ENCODE results near the gene GPC3. TPM values are rescaled to one million over a fixed set of nuclear protein-coding genes. Genes with fewer than 3 reads are reported as not detected.

GPC3 gene
- polyA plus RNA-seq, 1 donor, result 75.8 TPM

GRCh38 chrX:133645256-133645655 is 340.1 kb downstream of the GPC3 start:
- DNase-seq, result no peak
- no peak overlapping the region for H3K4me3 ChIP-seq (ENCODE audit: low read length)
- no peaks in the 10 kb centered on the region for H3K36me3 ChIP-seq (ENCODE audit: control insufficient read depth, insufficient read depth, low read length)
- H3K27ac ChIP-seq (ENCODE audit: low read length), result no peak overlapping the region
- H3K9me3 ChIP-seq (ENCODE audit: control insufficient read depth, low read depth, low read length), result no peaks in the 10 kb centered on the region
- no CpG with 5 or more reads among the region's 6 CpGs for WGBS (ENCODE audit: insufficient coverage, low lambda C conversion rate)
- no peaks in the 10 kb centered on the region for H3K27me3 ChIP-seq (ENCODE audit: control insufficient read depth, insufficient read depth, low read length)
- H3K4me1 ChIP-seq (ENCODE audit: control insufficient read depth, insufficient read depth, low read length), result no peaks in the 10 kb centered on the region

DNA sequence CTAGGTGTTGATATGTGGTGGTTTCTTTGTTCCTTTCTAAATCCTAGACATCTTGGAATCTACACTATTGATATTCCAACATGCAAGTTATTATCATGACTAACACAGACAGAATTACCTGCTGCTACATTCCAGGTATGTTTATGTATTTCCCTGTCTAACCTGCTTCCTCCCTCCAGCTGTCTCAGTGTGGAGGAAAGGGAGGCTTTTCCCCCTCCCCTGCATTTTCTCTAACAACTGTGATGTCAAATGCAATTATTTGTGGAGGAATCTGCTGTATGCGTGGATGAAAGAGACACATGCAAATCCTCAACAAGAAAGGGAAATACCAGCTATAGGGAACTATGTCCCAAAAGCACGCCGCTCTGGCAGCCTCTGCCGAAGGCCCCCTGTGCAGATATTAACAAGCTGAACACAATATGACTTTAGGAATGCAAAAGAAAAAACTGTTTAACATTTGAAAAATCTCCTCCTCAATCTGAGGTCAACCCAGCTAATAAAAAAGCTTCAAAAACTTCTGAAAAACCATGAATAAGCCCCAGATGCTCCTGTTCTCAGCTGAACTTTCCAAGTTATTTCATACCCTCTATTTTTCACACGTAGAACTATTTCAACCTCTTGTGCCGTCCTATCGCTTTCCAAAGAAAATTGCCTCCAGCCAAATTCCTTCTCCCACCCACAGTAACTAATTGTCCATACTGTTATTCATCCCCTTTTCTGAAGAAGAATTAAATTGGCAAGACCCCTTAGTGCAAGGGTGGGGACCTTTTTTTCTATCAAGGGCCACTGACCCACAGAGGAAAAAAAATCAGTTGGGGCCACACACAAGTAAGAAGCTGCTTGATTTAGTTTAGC is 345.0 kb downstream of the GPC3 start:
- no peak overlapping the region for H3K4me3 ChIP-seq (ENCODE audit: low read length)
- H3K27ac ChIP-seq (ENCODE audit: low read length), result no peak overlapping the region
- WGBS (ENCODE audit: insufficient coverage, low lambda C conversion rate), result no CpG with 5 or more reads among the region's 7 CpGs
- no peaks in the 10 kb centered on the region for H3K9me3 ChIP-seq (ENCODE audit: control insufficient read depth, low read depth, low read length)
- H3K27me3 ChIP-seq (ENCODE audit: control insufficient read depth, insufficient read depth, low read length), result no peaks in the 10 kb centered on the region
- no peaks in the 10 kb centered on the region for H3K36me3 ChIP-seq (ENCODE audit: control insufficient read depth, insufficient read depth, low read length)
- no peak for DNase-seq
- H3K4me1 ChIP-seq (ENCODE audit: control insufficient read depth, insufficient read depth, low read length), result no peaks in the 10 kb centered on the region

DNA sequence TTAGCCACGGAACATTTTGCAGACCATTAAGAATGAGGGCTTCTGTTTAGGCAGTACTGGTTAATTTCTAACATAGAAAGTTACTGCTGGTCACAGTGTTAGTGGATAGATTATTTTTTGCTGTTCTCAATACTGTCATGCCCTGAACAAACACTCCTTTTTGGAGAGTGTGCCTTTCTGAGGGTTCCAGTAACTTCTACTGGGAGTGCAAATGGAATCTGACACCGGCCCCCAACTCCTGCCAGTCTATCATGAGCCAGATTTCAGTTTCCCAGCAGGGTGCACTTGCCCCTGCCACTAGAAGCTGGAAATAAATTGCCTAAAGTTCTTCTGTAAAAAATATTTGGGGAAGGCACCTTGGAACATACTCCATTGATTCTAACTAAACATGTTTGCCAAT is 345.7 kb downstream of the GPC3 start:
- Histone ChIP-seq H3K27ac (ENCODE audit: low read length) (no peak overlapping the region), H3K36me3 (ENCODE audit: control insufficient read depth, insufficient read depth, low read length) (no peaks in the 10 kb centered on the region)
- DNase-seq, result no peak

GRCh38 chrX:133638285-133638684 is 347.1 kb downstream of the GPC3 start:
- Histone ChIP-seq H3K27me3 (ENCODE audit: control insufficient read depth, insufficient read depth, low read length) (no peaks in the 10 kb centered on the region), H3K4me1 (ENCODE audit: control insufficient read depth, insufficient read depth, low read length) (no peaks in the 10 kb centered on the region), H3K4me3 (ENCODE audit: low read length) (no peak overlapping the region), H3K9me3 (ENCODE audit: control insufficient read depth, low read depth, low read length) (no peaks in the 10 kb centered on the region), H3K36me3 (ENCODE audit: control insufficient read depth, insufficient read depth, low read length) (no peaks in the 10 kb centered on the region), H3K27ac (ENCODE audit: low read length) (no peak overlapping the region)
- no peak for DNase-seq
- WGBS (ENCODE audit: insufficient coverage, low lambda C conversion rate), result no CpG with 5 or more reads among the region's 4 CpGs

More for the DNA sequence above, 345.7 kb downstream of the GPC3 start:
- no peaks in the 10 kb centered on the region for H3K4me1 ChIP-seq (ENCODE audit: control insufficient read depth, insufficient read depth, low read length)
- H3K9me3 ChIP-seq (ENCODE audit: control insufficient read depth, low read depth, low read length), result no peaks in the 10 kb centered on the region
- H3K4me3 ChIP-seq (ENCODE audit: low read length), result no peak overlapping the region
- no CpG with 5 or more reads among the region's 2 CpGs for WGBS (ENCODE audit: insufficient coverage, low lambda C conversion rate)
- no peaks in the 10 kb centered on the region for H3K27me3 ChIP-seq (ENCODE audit: control insufficient read depth, insufficient read depth, low read length)

GRCh38 chrX:133637765-133638164 is 347.6 kb downstream of the GPC3 start:
- WGBS (ENCODE audit: insufficient coverage, low lambda C conversion rate), result no CpG with 5 or more reads among the region's 5 CpGs
- Histone ChIP-seq H3K27me3 (ENCODE audit: control insufficient read depth, insufficient read depth, low read length) (no peaks in the 10 kb centered on the region), H3K36me3 (ENCODE audit: control insufficient read depth, insufficient read depth, low read length) (no peaks in the 10 kb centered on the region), H3K4me1 (ENCODE audit: control insufficient read depth, insufficient read depth, low read length) (no peaks in the 10 kb centered on the region), H3K27ac (ENCODE audit: low read length) (no peak overlapping the region), H3K9me3 (ENCODE audit: control insufficient read depth, low read depth, low read length) (no peaks in the 10 kb centered on the region), H3K4me3 (ENCODE audit: low read length) (no peak overlapping the region)
- DNase-seq, result no peak

- Histone ChIP-seq H3K27me3 (ENCODE audit: control insufficient read depth, insufficient read depth, low read length) (no peaks in the 10 kb centered on the region), H3K9me3 (ENCODE audit: control insufficient read depth, low read depth, low read length) (no peaks in the 10 kb centered on the region), H3K36me3 (ENCODE audit: control insufficient read depth, insufficient read depth, low read length) (no peaks in the 10 kb centered on the region), H3K4me3 (ENCODE audit: low read length) (no peak overlapping the region), H3K27ac (ENCODE audit: low read length) (no peak overlapping the region), H3K4me1 (ENCODE audit: control insufficient read depth, insufficient read depth, low read length) (no peaks in the 10 kb centered on the region)
- WGBS (ENCODE audit: insufficient coverage, low lambda C conversion rate), result no CpG with 5 or more reads among the region's 6 CpGs
- no peak for DNase-seq
Observed at GRCh38 chrX:133636009-133636408, 349.4 kb downstream of the GPC3 start.

GRCh38 chrX:133634416-133634815 is 351.0 kb downstream of the GPC3 start:
- no peaks in the 10 kb centered on the region for H3K9me3 ChIP-seq (ENCODE audit: control insufficient read depth, low read depth, low read length)
- no peak overlapping the region for H3K27ac ChIP-seq (ENCODE audit: low read length)
- no peak for DNase-seq
- H3K4me1 ChIP-seq (ENCODE audit: control insufficient read depth, insufficient read depth, low read length), result no peaks in the 10 kb centered on the region
- no peak overlapping the region for H3K4me3 ChIP-seq (ENCODE audit: low read length)
- no peaks in the 10 kb centered on the region for H3K27me3 ChIP-seq (ENCODE audit: control insufficient read depth, insufficient read depth, low read length)
- no CpG with 5 or more reads among the region's 1 CpG for WGBS (ENCODE audit: insufficient coverage, low lambda C conversion rate)
- H3K36me3 ChIP-seq (ENCODE audit: control insufficient read depth, insufficient read depth, low read length), result no peaks in the 10 kb centered on the region

DNA sequence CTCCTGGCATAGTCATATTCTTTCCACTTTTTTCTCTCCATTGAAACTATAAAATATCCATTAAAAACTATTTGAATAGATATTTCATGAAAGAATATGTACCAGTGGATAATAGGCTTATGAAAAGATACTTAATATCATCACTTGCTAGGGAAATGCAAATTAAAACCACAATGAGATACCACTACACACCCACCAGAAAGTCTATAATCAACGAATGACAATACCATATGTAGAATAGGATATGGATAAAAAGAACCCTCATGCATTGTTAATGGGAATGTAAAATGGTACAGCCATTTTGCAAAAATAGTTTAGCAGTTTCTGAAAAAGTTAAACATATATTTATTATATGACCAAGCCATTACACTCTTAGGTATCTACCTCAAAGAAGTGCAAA is 351.4 kb downstream of the GPC3 start:
- no CpG with 5 or more reads among the region's 1 CpG for WGBS (ENCODE audit: insufficient coverage, low lambda C conversion rate)
- no peaks in the 10 kb centered on the region for H3K9me3 ChIP-seq (ENCODE audit: control insufficient read depth, low read depth, low read length)
- H3K36me3 ChIP-seq (ENCODE audit: control insufficient read depth, insufficient read depth, low read length), result no peaks in the 10 kb centered on the region
- DNase-seq, result no peak
- H3K4me3 ChIP-seq (ENCODE audit: low read length), result no peak overlapping the region
- no peaks in the 10 kb centered on the region for H3K27me3 ChIP-seq (ENCODE audit: control insufficient read depth, insufficient read depth, low read length)
- H3K27ac ChIP-seq (ENCODE audit: low read length), result no peak overlapping the region
- H3K4me1 ChIP-seq (ENCODE audit: control insufficient read depth, insufficient read depth, low read length), result no peaks in the 10 kb centered on the region

GRCh38 chrX:133633162-133633561 is 352.2 kb downstream of the GPC3 start:
- Histone ChIP-seq H3K4me1 (ENCODE audit: control insufficient read depth, insufficient read depth, low read length) (no peaks in the 10 kb centered on the region), H3K36me3 (ENCODE audit: control insufficient read depth, insufficient read depth, low read length) (no peaks in the 10 kb centered on the region), H3K27me3 (ENCODE audit: control insufficient read depth, insufficient read depth, low read length) (no peaks in the 10 kb centered on the region), H3K9me3 (ENCODE audit: control insufficient read depth, low read depth, low read length) (no peaks in the 10 kb centered on the region), H3K4me3 (ENCODE audit: low read length) (no peak overlapping the region), H3K27ac (ENCODE audit: low read length) (no peak overlapping the region)
- DNase-seq, result no peak

DNA sequence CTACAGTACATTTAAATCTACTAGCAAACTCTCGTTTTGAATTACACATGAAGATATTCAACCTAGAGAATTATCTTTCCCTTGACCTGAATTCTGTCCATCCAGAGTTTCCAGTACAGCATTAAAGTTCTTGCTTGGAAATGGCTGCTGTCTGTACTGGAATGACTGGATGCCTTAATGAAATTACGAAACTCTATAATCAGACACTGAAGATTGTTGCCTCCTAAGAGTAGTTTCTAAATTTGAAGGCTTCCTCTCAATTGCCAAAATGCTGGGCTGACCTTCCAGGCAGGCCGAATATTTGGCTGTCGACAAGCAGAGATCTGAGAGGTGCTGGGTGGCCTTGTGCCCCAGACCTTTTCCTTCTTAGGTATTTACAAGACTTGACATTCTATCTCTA is 355.0 kb downstream of the GPC3 start:
- no peak for DNase-seq
- Histone ChIP-seq H3K27ac (ENCODE audit: low read length) (no peak overlapping the region), H3K4me3 (ENCODE audit: low read length) (no peak overlapping the region), H3K36me3 (ENCODE audit: control insufficient read depth, insufficient read depth, low read length) (no peaks in the 10 kb centered on the region), H3K9me3 (ENCODE audit: control insufficient read depth, low read depth, low read length) (no peaks in the 10 kb centered on the region), H3K27me3 (ENCODE audit: control insufficient read depth, insufficient read depth, low read length) (no peaks in the 10 kb centered on the region), H3K4me1 (ENCODE audit: control insufficient read depth, insufficient read depth, low read length) (no peaks in the 10 kb centered on the region)
- no CpG with 5 or more reads among the region's 4 CpGs for WGBS (ENCODE audit: insufficient coverage, low lambda C conversion rate)

DNA sequence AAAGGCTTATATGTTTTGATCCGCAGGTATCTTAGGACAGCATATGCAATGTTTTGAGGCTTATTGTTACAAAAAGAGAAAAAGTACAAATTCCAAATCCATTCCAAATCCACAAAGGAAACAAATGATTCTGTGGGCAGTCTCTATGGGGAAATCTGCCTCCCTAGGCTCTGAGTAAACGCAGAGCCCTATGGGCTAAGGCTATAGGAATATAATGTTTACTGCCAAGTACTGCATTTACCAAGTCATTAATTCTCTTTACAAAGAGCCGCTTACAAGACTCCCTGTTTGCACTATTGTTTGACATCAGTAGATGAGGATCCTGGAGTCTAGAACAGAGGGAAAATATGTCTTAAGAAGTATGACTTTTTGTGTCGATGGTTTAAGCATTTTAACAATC is 357.7 kb downstream of the GPC3 start:
- no peak for DNase-seq
- H3K4me1 ChIP-seq (ENCODE audit: control insufficient read depth, insufficient read depth, low read length), result no peaks in the 10 kb centered on the region
- H3K4me3 ChIP-seq (ENCODE audit: low read length), result no peak overlapping the region
- no CpG with 5 or more reads among the region's 4 CpGs for WGBS (ENCODE audit: insufficient coverage, low lambda C conversion rate)
- H3K27me3 ChIP-seq (ENCODE audit: control insufficient read depth, insufficient read depth, low read length), result no peaks in the 10 kb centered on the region
- H3K9me3 ChIP-seq (ENCODE audit: control insufficient read depth, low read depth, low read length), result no peaks in the 10 kb centered on the region
- no peak overlapping the region for H3K27ac ChIP-seq (ENCODE audit: low read length)
- H3K36me3 ChIP-seq (ENCODE audit: control insufficient read depth, insufficient read depth, low read length), result no peaks in the 10 kb centered on the region
